Lower leg skin (tissue), 4 donors: Measurements from ENCODE around the gene FAM98C. TPM values are rescaled to one million over a fixed set of nuclear protein-coding genes. Genes with fewer than 3 reads are reported as not detected.

ENCODE experiments used
- DNase-seq, 2 donors: peaks; one replicate each; pipeline ENCODE4 v3.0.0-alpha.2; 2019; ENCODE audit warnings: low spot score in 2 of 2
- H3K4me3 ChIP-seq: fragments of 200-600 bp; sonication (generic); 2 replicates; pipeline ENCODE4 v1.5.1; 2017; ENCODE audit warnings: mild to moderate bottlenecking, low read depth; ENCODE audit not compliant: poor library complexity, severe bottlenecking
- POLR2A ChIP-seq, 2 donors: fragments of 450-650 bp; IDR thresholded peaks; one replicate each; pipeline ENCODE4 v1.6.1; 2016 to 2017; ENCODE audit warnings: antibody characterized with exemption in 2 of 2, mild to moderate bottlenecking in 1 of 2, moderate library complexity in 1 of 2
- WGBS, 2 donors: methylation state at CpG; one replicate each; pipeline ENCODE4 v1.1.5; 2018; 5-methylcytosine and 5-hydroxymethylcytosine counted together
- intact Hi-C: fragments of 100-400 bp; cut with DNase I; formaldehyde crosslinking; loops from one replicate; pipeline ENCODE4 v1.15.0; 2023; ENCODE audit warnings: low total_unique reads
- total RNA-seq, 4 donors: library from RNA; depleted of rRNA; stranded (reverse); fragments of >200 nt; gene quantifications; one replicate each; pipeline ENCODE4 v1.1.0, GENCODE V29; 2016
- TF ChIP-seq, protein P1 (sequence below), 3 donors: fragments of 450-650 bp; IDR thresholded peaks; one replicate each; pipeline ENCODE4 v1.5.1; 2016; ENCODE audit warnings: antibody characterized with exemption in 3 of 3, mild to moderate bottlenecking in 3 of 3, moderate library complexity in 2 of 3

The FAM98C gene
- total RNA-seq, 4 donors from 2014 or later, result 53.6 to 68.5 (median 60.7) TPM

DNA sequence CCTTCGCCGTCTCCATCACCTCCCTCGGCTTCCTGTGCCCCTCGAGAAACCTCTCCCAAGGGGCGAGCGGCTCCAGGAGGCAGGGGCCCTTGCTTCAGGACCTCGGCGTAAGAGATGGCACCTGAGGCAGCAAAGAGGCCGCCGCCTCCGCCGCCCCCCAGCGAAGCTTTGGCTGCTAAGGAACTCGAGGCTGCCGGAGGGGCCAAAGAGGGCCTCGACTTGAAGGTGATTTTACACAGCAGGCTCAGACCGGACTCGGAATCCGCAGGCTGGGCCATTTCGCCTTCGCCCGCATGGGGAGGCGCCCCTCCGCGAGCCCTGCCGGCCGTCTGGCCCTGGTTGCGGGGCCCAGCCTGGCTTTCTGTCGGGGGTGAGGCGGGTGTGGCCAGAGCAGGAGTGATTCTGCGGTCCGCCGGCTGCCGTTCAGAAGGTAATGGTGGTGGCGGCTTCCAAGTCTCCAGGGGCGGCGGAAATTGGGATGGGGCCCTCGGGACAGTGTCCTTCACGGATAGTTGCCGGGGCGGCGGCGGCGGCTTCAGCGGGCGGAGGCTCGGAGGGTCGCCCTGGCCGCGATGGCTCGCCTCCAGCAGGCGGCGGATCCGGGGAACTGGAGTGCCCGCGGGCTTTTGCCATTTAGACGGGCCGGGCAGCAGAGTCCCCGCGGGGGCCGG is 16.5 kb upstream of the FAM98C start:
- TF ChIP-seq, protein P1, sequence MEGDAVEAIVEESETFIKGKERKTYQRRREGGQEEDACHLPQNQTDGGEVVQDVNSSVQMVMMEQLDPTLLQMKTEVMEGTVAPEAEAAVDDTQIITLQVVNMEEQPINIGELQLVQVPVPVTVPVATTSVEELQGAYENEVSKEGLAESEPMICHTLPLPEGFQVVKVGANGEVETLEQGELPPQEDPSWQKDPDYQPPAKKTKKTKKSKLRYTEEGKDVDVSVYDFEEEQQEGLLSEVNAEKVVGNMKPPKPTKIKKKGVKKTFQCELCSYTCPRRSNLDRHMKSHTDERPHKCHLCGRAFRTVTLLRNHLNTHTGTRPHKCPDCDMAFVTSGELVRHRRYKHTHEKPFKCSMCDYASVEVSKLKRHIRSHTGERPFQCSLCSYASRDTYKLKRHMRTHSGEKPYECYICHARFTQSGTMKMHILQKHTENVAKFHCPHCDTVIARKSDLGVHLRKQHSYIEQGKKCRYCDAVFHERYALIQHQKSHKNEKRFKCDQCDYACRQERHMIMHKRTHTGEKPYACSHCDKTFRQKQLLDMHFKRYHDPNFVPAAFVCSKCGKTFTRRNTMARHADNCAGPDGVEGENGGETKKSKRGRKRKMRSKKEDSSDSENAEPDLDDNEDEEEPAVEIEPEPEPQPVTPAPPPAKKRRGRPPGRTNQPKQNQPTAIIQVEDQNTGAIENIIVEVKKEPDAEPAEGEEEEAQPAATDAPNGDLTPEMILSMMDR (IDR thresholded peaks at IDR 0.05), result no peak
- TF ChIP-seq POLR2A (IDR thresholded peaks at IDR 0.05), result no peak
- DNase-seq, result no peak
- WGBS, 2 donors, result 44 to 58% methylated on average over 24 to 27 of the region's 61 CpGs
- H3K4me3 ChIP-seq, result no peak overlapping the region
- intact Hi-C loops, result no loop called here

GRCh38 chr19:38386971-38387549 is 15.8 kb upstream of the FAM98C start:
- 3 to 4% methylated on average over 20 to 25 of the region's 36 CpGs for WGBS, 2 donors
- TF ChIP-seq POLR2A (IDR thresholded peaks at IDR 0.05), result no peak
- TF ChIP-seq, protein P1 (IDR thresholded peaks at IDR 0.05), result no peak
- peak in 1 of 2 donors; percentile 89 for DNase-seq
- intact Hi-C loops, result no loop called here
- no peak overlapping the region for H3K4me3 ChIP-seq

- WGBS, 2 donors, result 2 to 3% methylated on average over 46 to 51 of the region's 51 CpGs
Observed at GRCh38 chr19:38387550-38388348, 15.1 kb upstream of the FAM98C start, which contains the start of gene GGN. Gene GGN (minus strand): TSS chr19:38388034. CDS start chr19:38387261, 773 bp downstream.

GRCh38 chr19:38388349-38389100 is 14.4 kb upstream of the FAM98C start, which contains the start of gene SPRED3:
Gene SPRED3 (plus strand): TSS chr19:38388697. CDS start chr19:38390303, 1,606 bp downstream.
- DNase-seq, result no peak
- no peak for TF ChIP-seq POLR2A (IDR thresholded peaks at IDR 0.05)
- TF ChIP-seq, protein P1 (IDR thresholded peaks at IDR 0.05), result no peak
- intact Hi-C loops, result no loop called here
- peak within 1 kb of the TSS; percentile 21 for H3K4me3 ChIP-seq
- WGBS, 2 donors, result 0 to 3% methylated on average over 15 to 27 of the region's 46 CpGs

More at GRCh38 chr19:38387550-38388348, 15.1 kb upstream of the FAM98C start, which contains the start of gene GGN:
- peak within 1 kb of the TSS; percentile 21 for H3K4me3 ChIP-seq
- TF ChIP-seq, protein P1 (IDR thresholded peaks at IDR 0.05), result no peak
- TF ChIP-seq POLR2A (IDR thresholded peaks at IDR 0.05), result no peak
- DNase-seq, result peak; percentile 86 to 97
- intact Hi-C loops, result no loop called here
